SJSA1 (cell line): ENCODE data around the gene KRT15. TPM values are rescaled to one million over a fixed set of nuclear protein-coding genes. Genes with fewer than 3 reads are reported as not detected.
A peak's percentile ranks its signal among the peaks of the same experiment; 100 is the strongest.

Experiments
- DNase-seq, 2 experiments: peaks; one replicate each; pipeline ENCODE4 v3.0.0-alpha.2; 2015 to 2020; ENCODE audit warnings: low spot score in 2 of 2, low read depth in 1 of 2
- H3K27ac ChIP-seq: fragments of 250-450 bp; sonication (Bioruptor Pico); 2 replicates; pipeline ENCODE4 v1.5.1; 2020; ENCODE audit warnings: mild to moderate bottlenecking, moderate library complexity
- H3K27me3 ChIP-seq: fragments of 250-450 bp; sonication (Bioruptor Pico); replicated peaks from 2 replicates; pipeline ENCODE4 v1.5.1; 2020; ENCODE audit warnings: mild to moderate bottlenecking, moderate library complexity
- H3K36me3 ChIP-seq: fragments of 250-450 bp; sonication (Bioruptor Pico); 2 replicates; pipeline ENCODE4 v1.5.1; 2020; ENCODE audit warnings: mild to moderate bottlenecking
- H3K4me1 ChIP-seq: fragments of 250-450 bp; sonication (Bioruptor Pico); replicated peaks from 2 replicates; pipeline ENCODE4 v1.6.1; 2021; ENCODE audit warnings: mild to moderate bottlenecking
- H3K4me3 ChIP-seq: fragments of 250-450 bp; sonication (Bioruptor Pico); 2 replicates; pipeline ENCODE4 v1.5.1; 2020; ENCODE audit warnings: mild to moderate bottlenecking
- H3K9me3 ChIP-seq: fragments of 250-450 bp; sonication (Bioruptor Pico); replicated peaks from 2 replicates; pipeline ENCODE4 v1.5.1; 2020; ENCODE audit warnings: mild to moderate bottlenecking
- total RNA-seq: library from RNA; depleted of rRNA; stranded (reverse); fragments of >200 nt; shearing (Covaris generic); gene quantifications from 2 replicates; pipeline ENCODE4 v1.2.3, GENCODE V29; 2014

The KRT15 gene
- total RNA-seq, 1 experiment from 2014 or later, result 3.9 TPM

DNA sequence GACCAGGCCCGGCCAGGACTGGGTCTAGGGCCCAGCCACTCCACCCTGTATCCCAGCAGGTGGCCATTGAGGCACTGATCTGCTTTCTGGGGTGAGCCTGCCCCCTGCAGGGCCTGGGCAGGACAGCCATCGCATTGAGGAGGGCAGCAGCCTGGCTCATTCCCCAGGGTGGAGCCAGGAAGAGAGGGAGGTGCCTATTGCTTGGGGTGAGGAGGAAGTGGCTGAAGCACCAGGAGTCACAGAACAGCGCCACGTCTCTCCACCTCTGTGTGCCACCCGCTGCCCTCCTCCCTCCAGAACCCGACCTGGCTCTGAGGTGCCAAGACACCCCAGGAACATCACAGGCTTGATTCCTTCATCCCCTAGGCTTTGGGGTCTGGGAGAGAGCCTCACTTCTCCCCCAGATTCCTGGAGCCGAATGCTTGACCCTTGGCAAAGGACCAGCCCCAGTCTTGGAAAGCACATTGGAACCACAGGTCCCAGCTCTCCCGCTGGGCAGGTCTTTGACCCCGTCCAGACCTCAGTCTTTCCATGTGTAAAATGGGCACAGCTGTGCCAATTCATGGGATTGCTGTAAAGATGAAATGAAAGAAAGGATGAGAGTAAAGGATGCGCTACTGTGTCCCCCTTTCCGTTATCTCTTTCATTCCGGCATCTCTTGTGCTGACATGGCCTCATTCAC lies 21.7 kb downstream of the KRT15 start:
- Histone ChIP-seq H3K4me3 (no peak overlapping the region), H3K9me3 (no peaks in the 10 kb centered on the region), H3K36me3 (no peaks in the 10 kb centered on the region), H3K27me3 (no peaks in the 10 kb centered on the region), H3K27ac (0 out of 2 replicates have a peak overlapping the region, but pooled peaks have one; percentile 14), H3K4me1 (peaks cover 36% of the 10 kb centered on the region)
- peak; percentile 76 to 85 for DNase-seq

DNA sequence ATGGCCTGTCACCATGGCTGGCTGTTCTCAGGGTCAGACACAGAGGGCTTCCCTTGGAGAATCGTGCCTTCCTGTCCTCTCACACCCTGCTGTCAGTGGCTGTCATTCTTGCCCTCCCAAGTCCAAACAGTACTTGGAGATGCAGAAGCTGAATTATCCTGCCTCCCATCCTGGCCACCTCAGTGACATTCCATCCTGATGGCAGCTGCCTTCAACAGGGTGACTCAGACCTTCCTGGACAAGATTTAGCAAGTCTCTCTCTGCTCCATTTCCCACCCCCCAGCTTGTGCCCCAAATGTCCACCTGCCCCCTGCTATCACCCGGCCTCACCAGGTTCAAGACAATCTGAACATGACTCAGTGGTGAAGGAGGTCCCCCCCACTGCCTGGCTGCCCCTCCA lies 24.2 kb downstream of the KRT15 start:
- Histone ChIP-seq H3K27ac (no peak overlapping the region), H3K4me1 (peaks cover 26% of the 10 kb centered on the region), H3K36me3 (no peaks in the 10 kb centered on the region), H3K27me3 (no peaks in the 10 kb centered on the region), H3K4me3 (no peak overlapping the region), H3K9me3 (no peaks in the 10 kb centered on the region)
- peak in 1 of 2 experiments; percentile 14 for DNase-seq

- no peak for DNase-seq
- H3K27ac ChIP-seq, result no peak overlapping the region
- peaks cover 26% of the 10 kb centered on the region for H3K4me1 ChIP-seq
- H3K4me3 ChIP-seq, result no peak overlapping the region
- H3K9me3 ChIP-seq, result no peaks in the 10 kb centered on the region
- no peaks in the 10 kb centered on the region for H3K27me3 ChIP-seq
- H3K36me3 ChIP-seq, result no peaks in the 10 kb centered on the region
Measured at GRCh38 chr17:41492771-41493170, 25.9 kb downstream of the KRT15 start.

GRCh38 chr17:41492351-41492750 lies 26.3 kb downstream of the KRT15 start:
- H3K27ac ChIP-seq, result no peak overlapping the region
- H3K4me3 ChIP-seq, result no peak overlapping the region
- H3K4me1 ChIP-seq, result peaks cover 24% of the 10 kb centered on the region
- DNase-seq, result no peak
- H3K36me3 ChIP-seq, result no peaks in the 10 kb centered on the region
- no peaks in the 10 kb centered on the region for H3K9me3 ChIP-seq
- H3K27me3 ChIP-seq, result no peaks in the 10 kb centered on the region

- H3K27me3 ChIP-seq, result no peaks in the 10 kb centered on the region
- H3K4me1 ChIP-seq, result peaks cover 15% of the 10 kb centered on the region
- H3K4me3 ChIP-seq, result no peak overlapping the region
- no peak for DNase-seq
- H3K27ac ChIP-seq, result no peak overlapping the region
- H3K36me3 ChIP-seq, result no peaks in the 10 kb centered on the region
- H3K9me3 ChIP-seq, result no peaks in the 10 kb centered on the region
Measured at GRCh38 chr17:41491476-41491875, 27.2 kb downstream of the KRT15 start.

GRCh38 chr17:41490000-41490990 lies 28.4 kb downstream of the KRT15 start:
- Histone ChIP-seq H3K27ac (no peak overlapping the region), H3K4me3 (no peak overlapping the region), H3K27me3 (no peaks in the 10 kb centered on the region), H3K4me1 (peaks cover 15% of the 10 kb centered on the region), H3K9me3 (no peaks in the 10 kb centered on the region), H3K36me3 (no peaks in the 10 kb centered on the region)
- no peak for DNase-seq

DNA sequence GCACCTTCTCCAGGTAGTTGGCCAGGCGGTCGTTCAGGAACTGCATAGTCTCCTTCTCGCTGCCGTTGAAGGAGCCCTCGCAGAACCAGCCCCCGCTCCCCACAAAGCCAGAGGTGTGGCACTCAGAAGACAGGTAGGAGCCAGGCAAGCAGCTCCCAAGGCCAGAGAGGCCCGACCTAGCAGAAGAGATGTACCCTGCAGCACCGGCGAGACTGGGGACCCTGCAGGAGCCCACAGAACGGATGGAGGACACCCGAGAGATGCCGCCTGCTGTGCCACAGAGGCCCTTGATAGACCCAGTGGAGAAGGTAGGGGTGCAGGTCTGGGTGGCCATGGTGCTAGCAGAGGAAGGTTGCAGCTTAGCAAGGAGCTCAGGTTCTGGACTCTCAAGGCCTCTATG lies 29.2 kb downstream of the KRT15 start, which contains the start of gene KRT36:
Gene KRT36 (minus strand): TSS at position 380 of the 400 bp plus-strand sequence. CDS start 46 bp downstream, at position 334.
- Histone ChIP-seq H3K36me3 (no peaks in the 10 kb centered on the region), H3K27me3 (no peaks in the 10 kb centered on the region)

DNA sequence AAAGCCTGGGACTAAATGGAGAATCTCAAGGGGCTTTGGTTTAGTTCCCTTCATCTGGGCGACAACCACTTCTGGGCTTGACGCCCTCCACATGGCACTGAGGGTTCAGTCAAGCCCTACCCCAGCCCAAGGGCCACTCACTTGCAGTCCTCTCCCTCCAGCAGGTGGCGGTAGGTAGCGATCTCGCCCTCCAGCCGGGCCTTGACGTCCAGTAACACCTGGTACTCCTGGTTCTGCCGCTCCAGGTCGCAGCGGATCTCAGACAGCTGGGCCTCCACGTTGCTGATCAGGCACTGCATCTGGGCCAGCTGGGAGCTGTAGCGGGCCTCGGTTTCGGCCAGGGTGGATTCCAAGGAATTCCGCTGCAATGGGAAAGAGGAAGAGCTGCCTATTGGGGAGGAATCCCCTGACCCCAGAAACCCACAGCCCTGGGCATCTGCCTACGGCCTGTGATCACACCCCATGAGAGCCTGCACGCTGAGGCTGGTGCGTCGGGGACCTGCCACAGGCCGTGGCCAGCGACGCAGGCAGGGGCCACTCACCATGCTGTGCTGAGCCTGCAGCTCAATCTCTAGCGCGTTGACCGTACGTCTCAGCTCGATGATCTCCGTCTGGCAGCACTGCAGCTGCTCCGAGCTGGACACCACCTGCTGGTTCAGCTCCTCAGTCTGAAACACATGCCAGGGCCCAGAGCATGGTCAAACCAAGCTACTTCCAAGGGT lies 31.7 kb downstream of the KRT15 start:
- H3K4me3 ChIP-seq, result no peak overlapping the region
- H3K4me1 ChIP-seq, result no peaks in the 10 kb centered on the region
- no peaks in the 10 kb centered on the region for H3K36me3 ChIP-seq
- H3K27me3 ChIP-seq, result no peaks in the 10 kb centered on the region
- no peak overlapping the region for H3K27ac ChIP-seq
- no peaks in the 10 kb centered on the region for H3K9me3 ChIP-seq
- DNase-seq, result no peak

More for the DNA sequence above, 29.2 kb downstream of the KRT15 start, which contains the start of gene KRT36:
- H3K9me3 ChIP-seq, result no peaks in the 10 kb centered on the region
- H3K27ac ChIP-seq, result no peak within 1 kb of the TSS
- H3K4me1 ChIP-seq, result peaks cover 9% of the 10 kb centered on the region
- no peak within 1 kb of the TSS for H3K4me3 ChIP-seq
- DNase-seq, result no peak

DNA sequence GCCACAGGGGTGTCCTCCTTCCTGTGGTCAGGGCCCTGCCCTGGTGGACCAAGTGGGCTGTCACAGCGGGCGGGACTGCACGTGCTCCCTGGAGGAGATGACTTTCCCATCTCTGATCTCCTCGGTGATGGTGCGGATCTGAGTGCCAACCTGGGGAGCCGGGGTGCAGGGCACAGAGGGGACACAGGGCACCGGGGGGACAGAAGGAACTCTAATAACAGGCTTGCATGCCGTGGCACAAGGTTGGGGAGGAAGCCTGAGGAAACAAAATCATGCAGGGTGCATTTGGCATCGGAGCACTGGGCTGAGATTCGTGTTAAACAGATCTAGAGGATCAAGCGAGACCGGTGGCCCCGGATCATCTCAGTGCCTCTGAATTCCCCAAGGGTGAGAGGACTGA lies 32.4 kb downstream of the KRT15 start:
- no peaks in the 10 kb centered on the region for H3K27me3 ChIP-seq
- H3K9me3 ChIP-seq, result no peaks in the 10 kb centered on the region
- H3K27ac ChIP-seq, result no peak overlapping the region
- DNase-seq, result no peak
- no peaks in the 10 kb centered on the region for H3K4me1 ChIP-seq
- H3K36me3 ChIP-seq, result no peaks in the 10 kb centered on the region
- no peak overlapping the region for H3K4me3 ChIP-seq

- Histone ChIP-seq H3K4me3 (no peak overlapping the region), H3K36me3 (no peaks in the 10 kb centered on the region), H3K27ac (no peak overlapping the region), H3K9me3 (no peaks in the 10 kb centered on the region), H3K27me3 (no peaks in the 10 kb centered on the region), H3K4me1 (no peaks in the 10 kb centered on the region)
- no peak for DNase-seq
Measured at GRCh38 chr17:41484920-41485904, 33.5 kb downstream of the KRT15 start.

DNA sequence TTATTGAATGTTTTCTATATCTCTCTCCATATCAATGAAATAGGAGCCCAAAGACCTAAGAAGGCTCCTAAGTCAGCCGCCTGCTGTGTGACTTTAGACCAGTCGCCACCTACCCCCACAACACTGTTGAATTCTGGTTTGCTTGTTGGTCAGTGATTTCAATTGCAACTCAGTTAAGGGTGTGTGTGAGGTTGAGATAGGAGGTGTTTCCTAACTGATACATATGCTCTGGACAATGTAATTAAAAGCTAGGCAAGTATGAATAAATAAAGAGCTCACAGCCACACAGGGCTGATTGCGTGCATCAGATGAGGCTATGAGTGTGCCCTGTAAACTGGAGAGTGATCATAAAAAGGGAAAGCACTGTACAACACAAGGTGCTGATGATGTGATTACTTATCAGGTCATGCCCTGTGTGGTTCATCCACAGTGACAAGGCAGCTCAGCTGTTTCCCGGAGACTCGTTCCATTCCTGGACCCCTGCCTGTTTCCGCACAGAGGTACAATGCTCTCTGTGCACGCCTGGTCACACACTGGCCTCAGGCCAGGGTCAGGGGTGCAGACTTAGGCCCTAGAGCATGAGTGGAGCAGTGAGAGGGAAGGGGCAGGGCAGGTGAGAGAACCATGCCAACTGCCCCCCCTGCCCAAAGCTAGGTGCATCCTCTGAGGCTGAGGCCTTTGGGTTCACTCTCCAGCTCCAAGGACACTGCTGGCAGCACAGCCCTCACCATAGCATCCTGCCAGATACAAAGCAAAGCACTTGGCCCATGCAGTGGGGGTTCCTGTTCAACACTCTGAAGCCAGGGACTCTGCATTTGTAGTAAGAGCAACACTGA lies 34.5 kb downstream of the KRT15 start:
- Histone ChIP-seq H3K4me3 (no peak overlapping the region), H3K27ac (no peak overlapping the region), H3K9me3 (no peaks in the 10 kb centered on the region), H3K4me1 (no peaks in the 10 kb centered on the region), H3K36me3 (no peaks in the 10 kb centered on the region), H3K27me3 (no peaks in the 10 kb centered on the region)
- DNase-seq, result no peak

- Histone ChIP-seq H3K36me3 (no peaks in the 10 kb centered on the region), H3K27me3 (no peaks in the 10 kb centered on the region), H3K9me3 (no peaks in the 10 kb centered on the region), H3K4me1 (no peaks in the 10 kb centered on the region), H3K4me3 (no peak overlapping the region), H3K27ac (no peak overlapping the region)
- DNase-seq, result no peak
Measured at GRCh38 chr17:41483531-41483930, 35.2 kb downstream of the KRT15 start.
